Cardiac septum (tissue), 1 donor: ENCODE data around the gene FN1. TPM values are rescaled to one million over a fixed set of nuclear protein-coding genes. Genes with fewer than 3 reads are reported as not detected.

Experiments used
- DNase-seq: peaks from one replicate; pipeline ENCODE4 v3.0.0-alpha.2; 2020; ENCODE audit warnings: low spot score
- intact Hi-C: fragments of 100-400 bp; cut with DNase I; formaldehyde crosslinking; loops from one replicate; pipeline ENCODE4 v1.14.0; 2022
- total RNA-seq: library from RNA; stranded (reverse); fragmentation: NEBNext Ultra II Directional; extraction: Animal tissue kit (Norgen Biotek cat#: 25700); gene quantifications from one replicate; pipeline ENCODE4 v1.2.1, GENCODE V29; 2021
- donor health status: DM: no; HTN: no; CAD: no.

FN1 gene
- total RNA-seq, 1 donor from 2014 or later = 339 TPM

DNA sequence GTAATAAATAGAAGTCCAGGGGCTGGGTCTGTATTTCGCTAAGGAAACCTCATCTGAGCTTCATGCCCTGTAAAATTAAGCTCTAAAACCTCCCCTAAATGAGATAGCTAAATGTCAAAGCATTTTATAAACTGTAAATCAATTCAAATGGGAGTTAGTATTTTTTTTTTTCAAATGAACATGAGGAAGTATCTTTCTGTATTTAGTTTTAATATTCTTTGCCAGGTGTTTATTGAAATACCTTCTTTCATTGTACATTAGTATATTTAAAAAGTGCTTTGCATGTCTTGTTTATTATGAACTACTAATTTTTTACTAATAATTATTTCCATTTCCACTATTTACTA lies 76.3 kb downstream of the FN1 start:
- no peak for DNase-seq
- intact Hi-C loops = no loop called here

DNA sequence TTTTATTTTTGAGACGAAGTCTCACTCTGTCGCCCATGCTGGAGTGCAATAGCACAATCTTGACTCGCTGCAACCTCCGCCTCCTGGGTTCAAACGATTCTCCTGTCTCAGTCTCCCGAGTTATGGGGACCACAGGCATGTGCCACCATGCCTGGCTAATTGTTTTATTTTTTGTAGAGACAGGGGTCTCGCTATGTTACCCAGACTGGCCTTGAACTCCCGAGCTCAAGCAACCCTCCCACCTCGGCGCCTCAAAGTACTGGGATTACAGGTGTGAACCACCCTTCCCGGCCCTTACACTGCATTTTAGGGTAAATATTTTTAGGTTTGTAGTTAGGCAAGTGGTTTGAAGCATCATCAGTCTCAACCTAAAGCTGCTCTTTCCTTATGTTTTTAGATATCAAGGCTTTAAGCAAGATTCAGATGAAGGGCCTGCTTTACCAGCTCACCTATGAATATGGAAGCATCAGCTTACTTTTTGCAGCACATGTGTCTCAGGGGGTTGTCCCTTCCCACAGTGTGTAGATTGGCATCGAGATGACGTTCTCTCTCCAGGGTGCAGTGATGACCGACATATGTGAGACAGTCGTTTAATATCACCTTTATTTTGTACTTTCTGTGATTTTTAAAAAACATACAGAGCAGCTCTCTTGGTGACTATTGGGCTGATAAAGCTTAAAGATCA lies 76.8 kb downstream of the FN1 start:
- DNase-seq = no peak

DNA sequence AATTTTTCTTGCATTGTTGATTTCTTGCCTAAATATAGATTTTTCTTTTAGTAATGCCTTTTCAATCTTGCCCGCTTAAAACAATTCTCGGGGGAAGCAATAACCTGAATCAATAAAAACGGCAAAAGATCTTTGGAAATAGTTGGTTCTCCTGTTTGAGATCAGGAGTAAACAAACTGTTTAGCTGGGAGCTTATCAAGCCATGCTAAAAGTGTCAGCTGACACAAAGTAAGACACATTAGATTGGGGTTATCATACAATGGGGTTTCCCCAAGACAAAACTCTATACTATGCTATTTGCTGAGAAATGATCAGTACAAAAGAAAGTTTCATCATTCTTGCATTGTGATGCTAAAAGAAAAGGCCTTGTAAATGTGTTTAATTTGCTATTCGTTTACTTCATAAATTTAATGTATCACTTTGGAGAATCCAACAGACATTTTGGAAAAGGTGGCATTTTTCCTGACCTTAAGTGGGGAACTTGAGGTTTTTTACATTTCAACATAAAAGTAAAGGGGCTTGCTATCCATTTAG lies 77.5 kb downstream of the FN1 start:
- intact Hi-C loops = no loop called here
- DNase-seq = no peak

More for the DNA sequence above, 76.8 kb downstream of the FN1 start:
- intact Hi-C loops = no loop called here

DNA sequence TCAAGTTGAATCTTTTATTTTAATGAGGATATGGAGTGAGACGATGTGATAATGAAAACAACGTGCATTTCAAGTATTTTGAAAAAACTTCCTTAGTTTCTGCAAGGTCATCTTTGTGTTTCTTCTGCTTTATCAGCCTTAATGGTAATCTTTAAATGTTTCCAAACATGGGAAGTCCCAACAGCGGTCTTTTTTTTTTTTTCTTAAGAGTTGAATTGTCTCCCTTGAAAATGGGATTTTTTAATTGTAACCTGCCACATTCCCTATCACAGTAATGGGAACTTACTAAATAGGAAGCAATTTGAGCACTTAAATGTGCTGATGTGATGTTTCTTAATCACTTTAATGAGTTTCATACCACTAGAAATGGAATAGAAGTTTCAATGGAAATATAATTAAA lies 78.2 kb downstream of the FN1 start:
- DNase-seq = no peak

DNA sequence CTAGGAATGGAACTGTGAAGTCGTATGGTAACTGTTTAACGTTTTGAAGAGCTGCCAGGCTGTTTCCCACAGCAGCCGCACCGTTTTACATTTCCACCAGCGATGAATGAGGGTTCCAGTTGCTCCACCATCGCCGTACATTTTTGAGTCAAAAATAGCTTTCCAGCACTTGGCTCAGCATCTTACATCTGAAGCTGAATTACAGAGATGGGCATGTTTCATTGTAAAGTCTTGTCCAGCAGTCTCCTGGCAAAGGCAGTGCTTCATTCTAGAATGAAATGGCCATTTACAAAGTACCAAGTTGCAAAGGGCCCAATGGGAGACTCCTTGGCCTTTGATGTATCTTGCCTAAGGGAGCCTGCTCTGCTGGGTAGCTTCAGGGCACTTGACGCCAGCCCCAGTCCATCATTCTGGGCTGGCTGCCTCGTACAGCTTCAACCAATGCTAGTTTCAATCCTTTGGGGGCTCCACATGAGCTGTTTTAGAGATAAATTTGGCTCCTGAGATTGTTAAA lies 78.9 kb downstream of the FN1 start:
- intact Hi-C loops = no loop called here
- no peak for DNase-seq

More for the DNA sequence above, 78.2 kb downstream of the FN1 start:
- intact Hi-C loops = no loop called here

DNA sequence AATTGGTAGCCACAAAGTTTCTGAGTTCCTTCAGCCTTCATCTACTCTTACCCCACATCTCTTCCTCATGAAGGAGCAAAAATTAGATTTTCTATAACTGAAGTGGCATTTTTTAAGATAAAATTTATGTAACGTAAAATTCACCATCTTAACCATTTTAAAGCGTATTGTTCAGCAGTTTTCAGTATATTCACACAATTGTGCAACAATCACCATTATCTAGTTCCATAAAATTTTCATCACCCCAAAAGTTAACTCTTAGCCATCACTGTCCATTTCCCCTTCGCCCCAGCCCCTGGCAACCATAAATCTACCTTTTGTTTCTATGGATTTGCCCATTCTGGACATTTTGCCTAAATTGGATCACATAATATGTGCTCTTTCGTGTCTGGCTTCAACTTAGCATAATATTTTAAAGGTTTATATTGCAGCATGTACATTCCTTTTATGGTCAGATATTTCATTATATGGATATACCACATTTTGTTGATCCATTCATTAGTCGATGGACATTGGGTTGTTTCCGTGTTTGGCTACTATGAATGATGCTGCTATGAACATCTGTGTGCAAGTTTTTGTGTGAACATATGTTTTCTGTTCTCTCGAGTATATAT lies 79.4 kb downstream of the FN1 start:
- no peak for DNase-seq
- intact Hi-C loops = no loop called here

DNA sequence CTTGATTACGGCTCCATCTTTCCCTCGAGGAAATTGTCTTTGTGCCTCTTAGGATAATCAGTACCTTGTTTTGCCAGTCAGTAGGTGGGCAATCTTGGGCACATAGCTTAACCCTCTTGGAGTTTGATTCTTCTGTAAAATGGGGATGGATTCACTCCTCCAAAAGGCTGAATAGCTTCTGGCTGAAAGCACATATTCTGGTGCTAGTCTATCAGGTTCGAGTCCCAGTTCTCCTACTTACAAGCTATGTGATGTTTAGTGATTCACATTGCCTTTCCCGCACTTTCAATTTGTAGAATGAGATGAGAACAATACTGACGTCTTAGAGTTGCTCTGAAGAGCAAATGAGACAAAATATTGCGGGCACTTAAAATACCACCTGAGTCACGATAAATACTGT lies 80.1 kb downstream of the FN1 start:
- intact Hi-C loops = no loop called here
- no peak for DNase-seq

DNA sequence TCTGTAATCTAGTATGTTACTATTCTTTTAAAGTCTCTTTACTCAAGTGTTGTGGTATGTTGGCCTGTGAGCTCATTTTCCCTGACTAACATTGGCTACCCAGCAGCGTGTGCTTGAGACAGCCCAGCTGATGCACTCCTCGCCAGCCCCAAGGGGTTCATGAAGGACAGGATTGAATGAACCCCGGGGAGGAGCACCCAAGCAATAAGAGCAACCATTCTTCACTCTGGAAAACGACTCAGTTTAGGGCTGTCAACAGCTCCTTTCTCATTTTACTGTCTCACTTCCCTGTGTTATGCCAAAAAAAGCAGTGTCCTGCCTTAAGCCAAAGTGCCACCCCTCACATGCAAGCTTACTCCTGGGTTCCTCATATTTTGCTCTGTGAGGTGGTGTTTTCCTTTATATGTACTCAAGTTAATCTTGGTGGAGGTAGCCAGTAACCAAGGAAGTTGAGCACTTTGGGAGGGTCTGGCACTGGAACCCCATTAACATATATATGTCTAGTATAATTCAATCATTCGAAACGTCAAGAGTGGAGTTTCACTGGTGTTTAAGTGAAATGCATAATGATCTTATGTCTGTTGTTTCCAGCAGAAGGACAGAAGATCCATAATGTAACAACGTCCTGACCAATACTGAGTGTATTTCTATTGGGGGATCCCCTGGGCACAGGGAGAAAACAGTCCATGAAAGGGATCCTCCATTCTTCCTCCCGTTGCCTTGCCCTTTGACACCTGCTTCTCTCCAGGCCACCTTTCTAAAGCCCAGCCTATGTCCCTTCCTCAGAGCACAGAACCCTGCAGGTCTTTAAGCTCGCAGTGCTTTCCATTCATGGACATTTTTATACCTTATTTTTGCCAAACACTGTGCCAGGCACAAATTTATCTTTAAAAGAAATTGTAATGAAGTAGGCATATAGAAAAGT lies 80.8 kb downstream of the FN1 start:
- DNase-seq = no peak
- intact Hi-C loops = no loop called here

DNA sequence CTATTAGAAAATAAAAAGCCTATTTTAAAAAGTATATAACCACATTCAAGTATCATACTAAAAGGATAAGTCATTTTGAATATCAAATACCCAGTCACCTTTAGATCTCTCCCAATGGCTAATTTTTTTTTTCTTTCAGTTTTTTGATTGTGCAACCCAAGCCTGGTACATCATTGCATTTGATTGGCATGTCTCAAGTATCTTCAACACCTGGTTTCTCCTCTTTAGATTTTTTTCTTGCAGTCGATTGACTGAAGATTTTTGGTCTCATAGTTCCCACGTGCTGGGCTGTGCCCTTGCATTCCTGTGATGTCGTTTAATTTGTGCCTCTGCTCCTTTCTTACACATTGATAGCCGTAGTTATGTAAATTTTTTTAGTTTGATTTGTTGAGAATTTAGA lies 83.3 kb downstream of the FN1 start:
- DNase-seq = no peak
- intact Hi-C loops = no loop called here

DNA sequence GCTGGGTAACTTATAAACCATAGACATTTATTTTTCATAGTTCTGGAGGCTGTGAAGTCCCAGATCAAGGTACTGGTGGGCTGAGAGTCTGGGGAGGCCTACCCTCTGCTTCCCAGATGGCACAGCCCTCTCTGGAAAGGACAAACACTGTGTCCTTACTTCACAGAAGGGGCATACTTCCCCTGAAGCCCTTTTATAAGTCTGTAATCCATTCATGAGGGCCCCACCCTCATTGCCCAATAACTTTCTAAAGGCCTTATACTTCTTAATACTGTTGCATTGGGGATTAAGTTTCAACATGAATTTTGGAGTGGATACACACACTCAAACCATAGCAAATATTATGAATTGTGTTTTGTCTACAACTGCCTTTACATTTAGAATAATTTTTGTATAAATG lies 88.0 kb downstream of the FN1 start:
- intact Hi-C loops = no loop called here

DNA sequence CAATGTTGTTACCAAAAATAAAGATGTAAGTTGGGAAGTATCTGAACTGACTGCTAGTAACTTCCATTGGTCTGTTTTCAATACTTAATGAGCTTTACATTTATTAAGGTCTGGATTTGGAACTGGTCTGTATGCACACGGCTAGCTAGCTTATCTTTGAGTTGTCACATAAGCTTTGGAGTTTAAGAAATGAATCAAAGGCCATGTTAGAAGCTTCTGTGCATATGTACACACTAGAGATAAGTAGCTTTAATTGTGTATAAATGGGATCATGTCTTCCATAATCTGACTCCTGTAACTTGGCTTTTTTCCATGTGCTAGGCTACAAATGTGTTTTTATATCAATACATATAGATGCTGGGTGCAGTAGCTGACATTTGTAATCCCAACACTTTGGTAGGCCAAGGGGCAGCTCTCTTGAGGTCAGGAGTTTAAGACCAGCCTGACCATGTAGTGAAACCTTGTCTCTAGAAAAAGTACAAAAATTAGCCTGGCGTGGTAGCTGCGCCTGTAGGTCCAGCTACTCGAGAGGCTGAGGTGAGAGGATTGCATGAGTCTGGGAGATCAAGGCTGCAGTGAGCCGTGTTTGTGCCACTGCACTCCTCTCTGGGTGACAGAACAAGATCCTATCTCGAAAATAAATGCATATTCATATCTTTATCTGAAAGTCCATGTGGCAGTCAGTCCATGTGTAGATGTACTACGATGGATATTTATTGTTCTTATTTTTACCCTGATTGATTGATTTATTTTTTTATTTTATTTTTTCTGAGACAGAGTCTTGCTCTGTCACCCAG lies 96.8 kb downstream of the FN1 start:
- intact Hi-C loops = no loop called here

More for the DNA sequence above, 88.0 kb downstream of the FN1 start:
- no peak for DNase-seq

DNA sequence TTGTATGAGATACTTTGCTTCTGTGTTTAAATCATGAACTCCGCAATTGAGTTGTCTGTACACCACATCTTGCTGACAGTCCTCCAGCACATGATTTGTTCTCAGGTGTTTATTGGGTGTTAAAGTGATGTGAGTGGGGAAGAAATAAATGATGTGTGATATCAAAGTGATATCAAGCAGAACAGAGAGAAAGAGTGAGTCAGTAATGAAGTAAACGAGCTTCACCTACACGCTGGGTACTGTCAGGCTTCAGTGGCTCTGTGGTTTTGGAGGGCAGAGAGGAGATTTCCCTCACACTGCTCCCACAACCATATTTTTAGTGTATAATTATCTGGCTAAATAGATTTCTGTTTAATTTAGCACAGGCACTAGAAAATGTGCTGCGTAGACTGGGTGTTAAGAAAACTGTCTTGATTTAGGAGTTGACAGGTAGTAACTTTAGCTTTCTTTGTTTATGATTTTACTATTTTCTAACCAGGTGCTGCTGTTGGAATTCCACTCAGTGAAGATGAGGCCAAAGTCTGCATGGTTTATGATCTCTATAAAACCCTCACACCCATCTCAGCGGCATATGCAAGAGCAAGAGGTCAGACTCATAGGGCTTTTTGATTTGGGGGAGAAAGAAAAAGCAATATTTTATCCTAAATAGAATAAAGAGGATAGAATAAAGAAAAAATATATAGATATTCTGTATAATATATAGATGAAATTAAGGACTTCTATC lies 102.8 kb downstream of the FN1 start:
- DNase-seq = no peak
- intact Hi-C loops = no loop called here

More for the DNA sequence above, 96.8 kb downstream of the FN1 start:
- no peak for DNase-seq

DNA sequence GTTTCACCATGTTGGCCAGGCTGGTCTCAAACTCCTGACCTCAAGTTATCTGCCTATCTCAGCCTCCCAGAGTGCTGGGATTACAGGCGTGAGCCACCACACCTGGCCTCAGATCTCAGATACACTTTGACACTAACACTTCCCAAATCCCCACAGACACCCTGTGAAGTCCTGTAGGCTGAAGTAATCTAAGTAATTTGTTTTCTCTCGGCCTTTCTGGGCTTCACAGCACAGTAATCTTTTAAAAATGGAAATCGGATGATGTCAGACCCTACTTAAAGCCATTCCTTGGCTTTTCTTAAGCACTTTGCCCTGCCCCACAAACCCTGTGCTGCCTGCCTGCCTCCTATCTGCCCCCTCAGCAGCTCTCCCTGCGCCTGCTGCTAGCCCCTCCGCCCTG lies 107.8 kb downstream of the FN1 start:
- DNase-seq = no peak
- intact Hi-C loops = no loop called here

DNA sequence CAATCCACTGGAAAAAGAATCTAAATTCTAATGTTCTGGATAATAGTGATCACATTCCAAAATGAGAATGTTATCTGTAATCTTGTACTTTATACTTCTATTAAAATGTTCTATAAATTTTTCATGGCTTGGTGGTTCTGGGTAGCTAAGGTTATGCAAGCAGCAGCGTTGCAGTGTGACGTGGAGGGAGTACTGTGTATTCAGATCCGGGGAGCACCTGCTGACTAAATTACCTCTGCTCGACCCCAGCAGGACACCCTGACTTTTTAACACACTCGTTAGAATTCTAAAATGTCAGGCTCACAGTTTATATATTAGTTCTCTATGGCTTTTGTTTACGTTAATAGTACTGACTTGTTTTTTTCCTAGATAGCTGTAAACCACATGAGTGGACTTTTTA lies 111.1 kb downstream of the FN1 start:
- no peak for DNase-seq
- intact Hi-C loops = no loop called here

DNA sequence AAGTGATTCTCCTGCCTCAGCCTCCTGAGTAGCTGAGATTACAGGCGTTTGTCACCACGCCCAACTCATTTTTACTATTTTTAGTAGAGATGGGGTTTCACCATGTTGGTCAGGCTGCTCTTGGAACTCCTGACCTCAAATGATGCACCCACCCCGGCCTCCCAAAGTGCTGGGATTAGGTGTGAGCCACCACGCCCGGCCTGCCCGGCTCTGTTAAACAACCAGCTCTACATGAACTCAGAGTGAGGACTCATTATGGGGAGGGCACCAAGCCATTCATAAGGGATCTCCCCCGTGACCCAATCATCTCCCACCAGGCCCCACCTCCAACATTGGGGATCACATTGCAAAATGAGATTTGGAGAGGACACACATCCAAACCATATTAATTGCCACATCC lies 115.2 kb downstream of the FN1 start:
- no peak for DNase-seq
- intact Hi-C loops = no loop called here

DNA sequence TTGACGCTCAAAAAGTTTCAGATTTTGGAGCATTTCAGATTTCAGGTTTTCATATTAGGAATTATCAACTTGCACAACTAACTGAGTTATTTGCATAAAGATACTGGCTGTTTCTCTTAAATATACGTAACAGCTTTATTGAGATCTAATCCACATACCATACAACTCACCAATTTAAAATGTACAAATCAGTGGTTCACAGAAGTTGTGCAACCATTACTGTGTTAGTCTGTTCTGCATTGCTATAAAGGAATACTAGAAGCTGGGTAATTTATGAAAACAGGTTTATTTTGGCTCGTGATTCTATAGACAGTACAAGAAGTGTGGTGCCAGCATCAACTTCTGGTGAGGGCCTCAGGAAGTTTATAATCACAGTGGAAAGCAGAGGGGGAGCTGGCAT lies 115.8 kb downstream of the FN1 start:
- intact Hi-C loops = no loop called here
- DNase-seq = no peak

DNA sequence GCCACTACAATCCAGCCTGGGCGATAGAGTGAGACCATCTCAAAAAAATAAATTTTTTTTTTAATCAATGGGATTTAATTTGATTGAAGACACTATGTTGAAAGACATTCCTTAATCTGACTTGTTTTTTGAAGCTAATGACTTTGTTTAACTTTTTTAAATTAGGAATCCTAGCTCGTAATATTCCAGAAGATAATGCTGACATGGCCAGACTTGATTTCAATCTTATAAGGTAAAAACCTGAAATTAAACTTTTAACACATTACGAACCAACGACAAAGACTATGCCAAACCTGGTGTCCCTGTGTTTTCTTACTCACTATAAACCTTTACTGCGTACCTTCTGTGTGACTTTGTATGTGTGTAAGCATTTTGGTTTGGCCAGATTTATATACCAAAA lies 116.4 kb downstream of the FN1 start:
- intact Hi-C loops = no loop called here
- DNase-seq = no peak

DNA sequence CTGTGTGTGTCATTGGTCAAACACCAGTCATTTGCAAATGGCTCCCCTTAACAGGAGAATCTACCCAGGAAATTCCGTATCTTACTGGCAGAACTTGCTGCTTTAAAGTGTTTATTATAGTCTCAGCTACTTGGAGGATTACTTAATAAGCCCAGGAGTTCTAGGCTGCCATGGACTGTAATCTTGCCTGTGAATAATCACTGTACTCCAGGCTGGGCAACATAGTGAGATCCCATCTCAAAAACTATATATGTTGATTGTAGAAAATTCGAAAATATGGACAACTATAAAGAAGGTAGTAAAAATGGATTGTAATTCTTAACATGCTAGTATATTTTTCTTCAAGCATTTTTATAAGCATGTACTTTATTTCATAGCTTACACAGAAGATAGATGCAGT lies 119.5 kb downstream of the FN1 start:
- intact Hi-C loops = no loop called here
- DNase-seq = no peak

DNA sequence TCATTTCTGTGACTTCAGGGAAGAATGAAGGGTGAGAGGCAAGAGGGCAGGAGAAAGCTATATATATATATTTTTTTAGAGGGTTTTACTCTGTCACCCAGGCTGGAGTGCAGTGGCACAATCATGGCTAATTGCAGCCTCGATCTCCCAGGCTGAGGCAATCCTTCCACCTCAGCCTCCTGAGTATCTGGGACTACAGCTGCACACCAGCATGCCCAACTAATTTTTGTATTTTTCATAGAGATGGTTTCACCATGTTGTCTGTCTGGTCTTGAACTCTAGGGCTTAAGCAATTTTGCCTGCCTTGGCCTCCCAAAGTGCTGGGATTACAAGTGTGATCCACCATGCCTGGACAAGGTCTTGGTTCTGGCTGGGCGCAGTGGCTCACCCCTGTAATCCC lies 120.6 kb downstream of the FN1 start:
- intact Hi-C loops = no loop called here

More for the DNA sequence above, 120.6 kb downstream of the FN1 start:
- no peak for DNase-seq
